ENCODE results near the gene KPNA5.
"Not testable (repeated sequence)": the region's sequence is repeated elsewhere in the genome, so short reads cannot be mapped to it uniquely, and the experiment has no call there.

Gene KPNA5

DNA sequence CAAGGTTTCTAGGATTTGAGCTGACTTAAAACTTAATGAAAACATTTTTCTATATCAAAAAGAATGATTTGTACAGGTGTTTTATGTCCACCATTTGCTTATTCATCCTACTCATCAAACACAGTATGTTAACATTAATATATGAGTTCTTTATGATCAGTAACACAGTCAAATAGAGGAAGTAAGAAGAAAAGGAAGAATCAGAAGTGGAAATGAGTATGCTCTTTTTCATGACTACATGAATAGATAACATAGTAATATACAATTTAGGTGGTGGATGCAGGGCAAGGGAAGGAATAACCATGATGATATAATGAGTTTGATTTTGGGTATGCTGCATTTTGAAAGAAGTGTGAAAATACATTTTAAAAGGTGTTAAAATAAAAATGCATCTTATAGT, 16.5 kb downstream of the KPNA5 start:
- Histone ChIP-seq H3K4me3 (ENCODE audit: low read length) (no peak overlapping the region), H3K27me3 (ENCODE audit: control insufficient read depth, insufficient read depth, low read length) (no peaks in the 10 kb centered on the region), H3K4me1 (ENCODE audit: control insufficient read depth, insufficient read depth, low read length) (no peaks in the 10 kb centered on the region), H3K27ac (ENCODE audit: low read length) (no peak overlapping the region), H3K36me3 (ENCODE audit: control insufficient read depth, insufficient read depth, low read length) (no peaks in the 10 kb centered on the region; the same call in 1 of the 2 replicates), H3K9me3 (ENCODE audit: control insufficient read depth, insufficient read depth, low read length) (no peaks in the 10 kb centered on the region)
- DNase-seq (ENCODE audit: low read depth, low spot score): no peak

DNA sequence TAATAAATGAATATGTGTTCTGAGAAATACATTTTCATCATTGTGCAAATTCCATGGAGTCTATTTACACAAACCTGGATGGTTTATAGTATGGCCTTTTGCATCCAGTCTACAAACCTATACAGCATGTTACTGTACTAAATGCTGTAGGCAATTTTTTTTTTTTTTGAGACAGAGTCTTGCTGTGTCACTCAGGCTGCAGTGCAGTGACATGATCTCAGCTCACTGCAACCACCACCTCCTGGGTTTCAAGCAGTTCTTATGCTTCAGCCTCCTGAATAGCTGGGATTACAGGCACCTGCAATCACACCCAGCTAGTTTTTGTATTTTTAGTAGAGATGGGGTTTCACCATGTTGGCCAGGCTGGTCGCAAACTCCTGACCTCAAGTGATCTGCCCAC, 22.9 kb downstream of the KPNA5 start:
- H3K9me3 ChIP-seq (ENCODE audit: control insufficient read depth, insufficient read depth, low read length); H3K4me3 ChIP-seq (ENCODE audit: low read length); H3K36me3 ChIP-seq (ENCODE audit: control insufficient read depth, insufficient read depth, low read length); DNase-seq (ENCODE audit: low read depth, low spot score); H3K27ac ChIP-seq (ENCODE audit: low read length); H3K4me1 ChIP-seq (ENCODE audit: control insufficient read depth, insufficient read depth, low read length); H3K27me3 ChIP-seq (ENCODE audit: control insufficient read depth, insufficient read depth, low read length): not testable (repeated sequence)
- no CpG with 5 or more reads among the region's 1 CpG for WGBS (ENCODE audit: insufficient coverage, insufficient read length)

DNA sequence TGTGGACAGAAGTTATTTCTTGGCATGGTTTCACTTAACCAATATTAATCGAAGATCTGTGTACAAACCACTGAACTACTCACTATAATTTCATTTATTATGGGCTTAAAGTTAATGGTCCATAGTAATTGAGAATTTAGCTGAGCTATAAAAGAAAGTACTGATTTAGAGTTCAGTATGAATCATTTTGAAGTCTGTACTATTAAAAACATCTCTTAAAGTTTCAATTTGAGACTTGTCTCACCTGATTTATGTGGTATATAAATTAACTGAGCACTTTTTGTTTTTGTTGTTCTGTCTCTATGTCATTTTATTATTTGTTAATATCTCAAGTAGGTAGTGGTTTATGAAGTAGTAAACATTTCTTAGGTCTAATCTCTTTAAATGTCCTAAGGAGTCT, 24.9 kb downstream of the KPNA5 start:
- DNase-seq (ENCODE audit: low read depth, low spot score): no peak
- Histone ChIP-seq H3K4me3 (ENCODE audit: low read length) (no peak overlapping the region), H3K9me3 (ENCODE audit: control insufficient read depth, insufficient read depth, low read length) (no peaks in the 10 kb centered on the region), H3K27me3 (ENCODE audit: control insufficient read depth, insufficient read depth, low read length) (no peaks in the 10 kb centered on the region), H3K27ac (ENCODE audit: low read length) (no peak overlapping the region), H3K4me1 (ENCODE audit: control insufficient read depth, insufficient read depth, low read length) (no peaks in the 10 kb centered on the region), H3K36me3 (ENCODE audit: control insufficient read depth, insufficient read depth, low read length) (no peaks in the 10 kb centered on the region)
- no CpG with 5 or more reads among the region's 1 CpG for WGBS (ENCODE audit: insufficient coverage, insufficient read length)

DNA sequence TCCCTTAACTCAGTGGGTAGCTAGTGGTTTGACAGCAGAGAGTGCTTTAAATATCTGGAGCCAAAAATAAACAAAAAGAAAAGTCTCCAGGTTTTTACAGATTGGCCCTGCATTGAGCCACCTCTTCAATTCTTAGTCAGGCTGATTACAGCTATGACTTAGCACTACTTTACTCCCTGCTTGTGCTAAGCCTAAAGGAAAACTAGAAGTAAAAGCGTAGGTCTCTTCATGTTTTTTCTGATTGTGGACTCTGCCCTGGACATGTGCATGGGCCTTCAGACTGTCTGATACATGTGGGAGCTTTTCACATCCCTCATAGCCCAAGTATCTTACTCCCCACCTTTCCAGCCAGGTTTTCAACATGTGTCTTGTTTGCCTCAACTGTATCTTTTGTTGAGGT, 33.3 kb downstream of the KPNA5 start:
- no peak overlapping the region for H3K27ac ChIP-seq (ENCODE audit: low read length)
- no peak for DNase-seq (ENCODE audit: low read depth, low spot score)
- no CpG with 5 or more reads among the region's 1 CpG for WGBS (ENCODE audit: insufficient coverage, insufficient read length)
- H3K4me3 ChIP-seq (ENCODE audit: low read length): no peak overlapping the region
- H3K36me3 ChIP-seq (ENCODE audit: control insufficient read depth, insufficient read depth, low read length): peaks cover 8% of the 10 kb centered on the region
- H3K27me3 ChIP-seq (ENCODE audit: control insufficient read depth, insufficient read depth, low read length): no peaks in the 10 kb centered on the region
- no peaks in the 10 kb centered on the region for H3K9me3 ChIP-seq (ENCODE audit: control insufficient read depth, insufficient read depth, low read length)
- no peaks in the 10 kb centered on the region for H3K4me1 ChIP-seq (ENCODE audit: control insufficient read depth, insufficient read depth, low read length)

DNA sequence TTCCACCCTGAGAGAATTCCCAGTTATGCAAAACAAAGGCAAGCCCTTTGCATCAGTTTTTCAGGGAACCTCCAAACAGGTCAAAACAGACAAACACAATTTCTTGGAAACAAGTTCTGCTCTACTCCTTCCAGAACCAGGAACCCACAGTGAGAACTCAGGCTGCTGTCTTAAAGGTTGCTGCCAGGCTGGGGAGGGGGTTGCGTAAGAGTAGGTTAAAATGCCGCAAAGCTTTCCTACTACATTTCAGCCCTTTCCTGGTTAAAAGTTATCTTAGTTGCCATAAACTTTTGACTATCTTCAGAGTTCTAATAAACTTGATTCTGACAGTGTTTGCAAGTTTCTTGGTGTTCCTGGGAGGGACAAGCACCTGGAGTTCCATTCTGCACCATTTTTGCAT, 33.8 kb downstream of the KPNA5 start:
- Histone ChIP-seq H3K27ac (ENCODE audit: low read length) (no peak overlapping the region), H3K4me3 (ENCODE audit: low read length) (no peak overlapping the region), H3K27me3 (ENCODE audit: control insufficient read depth, insufficient read depth, low read length) (no peaks in the 10 kb centered on the region), H3K9me3 (ENCODE audit: control insufficient read depth, insufficient read depth, low read length) (no peaks in the 10 kb centered on the region), H3K4me1 (ENCODE audit: control insufficient read depth, insufficient read depth, low read length) (no peaks in the 10 kb centered on the region), H3K36me3 (ENCODE audit: control insufficient read depth, insufficient read depth, low read length) (peaks cover 8% of the 10 kb centered on the region)
- no peak for DNase-seq (ENCODE audit: low read depth, low spot score)
- WGBS (ENCODE audit: insufficient coverage, insufficient read length): no CpG with 5 or more reads among the region's 2 CpGs

DNA sequence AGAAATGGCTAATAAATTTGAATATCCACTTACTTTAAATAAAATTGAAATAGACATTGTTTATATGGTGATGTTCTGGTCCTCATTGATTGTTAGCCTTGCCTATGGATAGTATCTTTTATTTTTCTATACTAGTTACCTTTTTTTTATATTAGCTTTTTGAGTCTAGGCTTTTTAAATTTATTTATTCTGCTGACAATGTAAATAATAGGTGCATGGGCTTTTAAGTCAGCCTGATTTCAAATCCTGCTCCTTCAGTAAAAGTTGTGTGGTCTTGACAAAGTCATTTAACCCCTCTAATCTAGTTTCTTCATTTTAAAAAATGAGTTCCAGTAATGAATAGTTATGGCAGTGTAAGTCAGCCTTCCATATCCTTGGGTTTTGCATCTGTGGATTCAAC, 45.9 kb downstream of the KPNA5 start:
- H3K36me3 ChIP-seq (ENCODE audit: control insufficient read depth, insufficient read depth, low read length): no peaks in the 10 kb centered on the region; the same call in 1 of the 2 replicates

DNA sequence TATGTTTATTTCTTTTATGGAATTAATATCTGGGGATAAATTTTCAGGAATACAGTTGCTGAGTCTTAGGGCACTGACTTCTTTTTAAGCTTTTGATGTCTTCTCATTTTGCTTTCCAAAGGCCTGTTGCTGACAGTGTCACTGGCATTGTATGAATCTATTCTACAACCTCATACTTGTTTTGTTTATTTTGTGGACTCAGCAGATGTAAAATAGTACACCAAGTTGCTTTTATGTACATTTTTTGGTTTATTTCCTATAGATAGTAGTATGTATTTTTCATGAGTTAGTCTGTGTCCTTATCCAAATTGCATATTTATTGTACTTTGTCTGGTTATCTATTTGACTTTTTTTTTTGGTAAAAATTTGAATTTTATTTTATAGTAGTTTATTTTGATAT, 49.5 kb downstream of the KPNA5 start:
- Histone ChIP-seq H3K9me3 (ENCODE audit: control insufficient read depth, insufficient read depth, low read length) (no peaks in the 10 kb centered on the region), H3K4me1 (ENCODE audit: control insufficient read depth, insufficient read depth, low read length) (no peaks in the 10 kb centered on the region), H3K27ac (ENCODE audit: low read length) (no peak overlapping the region), H3K27me3 (ENCODE audit: control insufficient read depth, insufficient read depth, low read length) (no peaks in the 10 kb centered on the region), H3K36me3 (ENCODE audit: control insufficient read depth, insufficient read depth, low read length) (no peaks in the 10 kb centered on the region), H3K4me3 (ENCODE audit: low read length) (no peak overlapping the region)
- no peak for DNase-seq (ENCODE audit: low read depth, low spot score)

More for the DNA sequence above, 45.9 kb downstream of the KPNA5 start:
- H3K27ac ChIP-seq (ENCODE audit: low read length): no peak overlapping the region
- no peaks in the 10 kb centered on the region for H3K9me3 ChIP-seq (ENCODE audit: control insufficient read depth, insufficient read depth, low read length)
- H3K4me1 ChIP-seq (ENCODE audit: control insufficient read depth, insufficient read depth, low read length): no peaks in the 10 kb centered on the region
- no peaks in the 10 kb centered on the region for H3K27me3 ChIP-seq (ENCODE audit: control insufficient read depth, insufficient read depth, low read length)
- DNase-seq (ENCODE audit: low read depth, low spot score): no peak
- no peak overlapping the region for H3K4me3 ChIP-seq (ENCODE audit: low read length)

DNA sequence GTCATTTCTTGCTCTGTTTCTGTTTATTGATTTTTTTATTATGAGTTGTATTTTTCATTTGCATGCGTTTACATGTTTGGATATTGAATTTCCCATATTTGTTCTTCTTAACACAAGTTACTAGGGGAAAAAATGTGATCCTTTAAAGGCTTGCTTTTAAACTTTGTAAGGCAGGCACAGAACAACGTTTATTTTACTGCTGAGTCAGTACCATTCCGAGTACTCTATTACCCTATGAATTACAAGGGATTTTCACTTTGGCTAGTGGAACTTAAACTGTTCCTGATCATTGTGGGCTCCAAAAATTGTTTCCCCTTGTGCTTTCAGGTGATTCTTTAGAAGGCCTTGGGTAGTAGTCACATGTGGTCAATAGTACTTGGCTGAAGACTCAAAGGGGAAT, 56.0 kb downstream of the KPNA5 start:
- H3K4me1 ChIP-seq (ENCODE audit: control insufficient read depth, insufficient read depth, low read length): no peaks in the 10 kb centered on the region
- H3K36me3 ChIP-seq (ENCODE audit: control insufficient read depth, insufficient read depth, low read length): no peaks in the 10 kb centered on the region; the same call in 1 of the 2 replicates
- DNase-seq (ENCODE audit: low read depth, low spot score): no peak
- no peaks in the 10 kb centered on the region for H3K27me3 ChIP-seq (ENCODE audit: control insufficient read depth, insufficient read depth, low read length)
- H3K27ac ChIP-seq (ENCODE audit: low read length): no peak overlapping the region
- WGBS (ENCODE audit: insufficient coverage, insufficient read length): no CpG with 5 or more reads among the region's 3 CpGs
- H3K4me3 ChIP-seq (ENCODE audit: low read length): no peak overlapping the region
- no peaks in the 10 kb centered on the region for H3K9me3 ChIP-seq (ENCODE audit: control insufficient read depth, insufficient read depth, low read length)

DNA sequence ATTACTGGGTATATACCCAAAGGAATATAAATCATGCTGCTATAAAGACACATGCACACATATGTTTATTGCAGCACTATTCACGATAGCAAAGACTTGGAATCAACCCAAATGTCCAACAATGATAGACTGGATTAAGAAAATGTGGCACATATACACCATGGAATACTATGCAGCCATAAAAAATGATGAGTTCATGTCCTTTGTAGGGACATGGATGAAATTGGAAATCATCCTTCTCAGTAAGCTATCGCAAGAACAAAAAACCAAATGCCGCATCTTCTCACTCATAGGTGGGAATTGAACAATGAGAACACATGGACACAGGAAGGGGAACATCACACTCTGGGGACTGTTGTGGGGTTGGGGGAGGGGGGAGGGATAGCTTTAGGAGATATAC, 59.5 kb downstream of the KPNA5 start:
- H3K27ac ChIP-seq (ENCODE audit: low read length); H3K9me3 ChIP-seq (ENCODE audit: control insufficient read depth, insufficient read depth, low read length); DNase-seq (ENCODE audit: low read depth, low spot score); H3K4me1 ChIP-seq (ENCODE audit: control insufficient read depth, insufficient read depth, low read length); H3K27me3 ChIP-seq (ENCODE audit: control insufficient read depth, insufficient read depth, low read length); H3K4me3 ChIP-seq (ENCODE audit: low read length); H3K36me3 ChIP-seq (ENCODE audit: control insufficient read depth, insufficient read depth, low read length): not testable (repeated sequence)
- WGBS (ENCODE audit: insufficient coverage, insufficient read length): no CpG with 5 or more reads among the region's 3 CpGs

DNA sequence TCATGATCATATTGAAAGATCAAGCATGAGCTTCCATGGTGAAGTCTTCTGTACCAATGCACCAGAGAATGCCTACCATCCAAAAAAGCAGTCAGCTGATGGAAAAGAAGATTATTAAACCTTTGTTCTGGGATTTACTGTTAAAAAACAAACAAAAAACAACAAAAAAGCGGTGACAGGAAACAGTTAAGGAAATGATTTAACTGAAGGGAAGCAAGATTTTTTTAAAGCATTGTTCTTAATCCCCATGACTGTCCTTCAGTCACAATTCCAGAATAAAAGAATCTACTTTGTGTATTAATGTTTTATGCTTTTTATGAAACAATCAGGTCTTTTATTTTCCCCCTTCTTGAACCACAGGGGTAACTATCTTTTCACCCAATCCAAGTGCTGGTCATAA, 60.6 kb downstream of the KPNA5 start:
- WGBS (ENCODE audit: insufficient coverage, insufficient read length): no CpG with 5 or more reads among the region's 1 CpG
- H3K9me3 ChIP-seq (ENCODE audit: control insufficient read depth, insufficient read depth, low read length): no peaks in the 10 kb centered on the region
- H3K27ac ChIP-seq (ENCODE audit: low read length): no peak overlapping the region
- DNase-seq (ENCODE audit: low read depth, low spot score): no peak
- no peaks in the 10 kb centered on the region; the same call in 1 of the 2 replicates for H3K36me3 ChIP-seq (ENCODE audit: control insufficient read depth, insufficient read depth, low read length)
- H3K27me3 ChIP-seq (ENCODE audit: control insufficient read depth, insufficient read depth, low read length): no peaks in the 10 kb centered on the region
- H3K4me3 ChIP-seq (ENCODE audit: low read length): no peak overlapping the region
- no peaks in the 10 kb centered on the region for H3K4me1 ChIP-seq (ENCODE audit: control insufficient read depth, insufficient read depth, low read length)

DNA sequence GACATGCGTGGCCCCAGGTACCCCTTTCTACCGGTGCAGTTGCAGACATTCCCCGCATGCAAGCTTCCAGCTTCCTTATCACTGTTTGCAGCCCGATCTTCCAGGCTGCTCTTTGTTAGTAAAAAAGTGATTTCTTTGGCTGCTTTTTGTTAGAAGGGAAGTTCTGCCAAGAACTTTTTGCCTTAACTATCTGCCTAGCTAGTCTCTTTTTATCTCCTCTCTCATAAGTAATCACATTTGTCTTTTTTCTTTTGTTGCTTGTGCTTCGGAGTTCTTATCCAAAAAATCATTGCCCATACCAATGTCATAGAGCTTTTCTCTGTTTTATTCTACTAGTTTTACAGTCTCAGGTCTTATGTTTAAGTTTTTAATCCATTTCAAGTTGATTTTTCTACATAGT, 64.2 kb downstream of the KPNA5 start:
- DNase-seq (ENCODE audit: low read depth, low spot score): no peak
- Histone ChIP-seq H3K4me3 (ENCODE audit: low read length) (no peak overlapping the region), H3K4me1 (ENCODE audit: control insufficient read depth, insufficient read depth, low read length) (no peaks in the 10 kb centered on the region), H3K36me3 (ENCODE audit: control insufficient read depth, insufficient read depth, low read length) (no peaks in the 10 kb centered on the region), H3K9me3 (ENCODE audit: control insufficient read depth, insufficient read depth, low read length) (no peaks in the 10 kb centered on the region), H3K27me3 (ENCODE audit: control insufficient read depth, insufficient read depth, low read length) (0 out of 2 replicates have a peak, but pooled peaks cover 1% of the 10 kb centered on the region), H3K27ac (ENCODE audit: low read length) (no peak overlapping the region)
- no CpG with 5 or more reads among the region's 5 CpGs for WGBS (ENCODE audit: insufficient coverage, insufficient read length)

Data from iPS DF 6.9 (cell line).